Activated T-helper 2 cell treated with anti-CD3 and anti-CD28 coated beads, Interferon-gamma antibody, Interleukin-2, Interleukin-4, amounts not matched to agents 10 μg/mL and 5 μg/mL and 100 μg/mL, durations not matched to agents 14 hours and 24 hours and 36 hours (primary cell): ENCODE measurements around the gene MBD3L2B. TPM values are rescaled to one million over a fixed set of nuclear protein-coding genes. Genes with fewer than 3 reads are reported as not detected.

Source experiments
- DNase-seq: peaks from one replicate; pipeline ENCODE4 v3.0.0; 2021; ENCODE audit warnings: low spot score
- H3K27ac Mint-ChIP-seq: one replicate; pipeline ENCODE4 v1.8.0; 2021; ENCODE audit warnings: mixed read lengths
- H3K27me3 Mint-ChIP-seq: one replicate; pipeline ENCODE4 v1.8.0; 2021; ENCODE audit warnings: low read depth, mixed read lengths
- H3K36me3 Mint-ChIP-seq: one replicate; pipeline ENCODE4 v1.8.0; 2021; ENCODE audit warnings: low read depth, mixed read lengths
- H3K4me1 Mint-ChIP-seq: one replicate; pipeline ENCODE4 v1.8.0; 2021; ENCODE audit warnings: low read depth, mixed read lengths
- H3K4me3 Mint-ChIP-seq: one replicate; pipeline ENCODE4 v1.8.0; 2021; ENCODE audit warnings: low read depth, mild to moderate bottlenecking, moderate library complexity, mixed read lengths
- H3K9me3 Mint-ChIP-seq: one replicate; pipeline ENCODE4 v1.8.0; 2021; ENCODE audit warnings: mixed read lengths
- intact Hi-C: fragments of 100-400 bp; cut with micrococcal nuclease; formaldehyde crosslinking; loops from one replicate; pipeline ENCODE4 v1.15.1; 2023
- total RNA-seq: library from RNA; stranded (reverse); gene quantifications from 2 replicates; pipeline ENCODE4 v1.2.3, GENCODE V29; 2022

MBD3L2B gene
- total RNA-seq, 1 donor from 2014 or later: not detected

DNA sequence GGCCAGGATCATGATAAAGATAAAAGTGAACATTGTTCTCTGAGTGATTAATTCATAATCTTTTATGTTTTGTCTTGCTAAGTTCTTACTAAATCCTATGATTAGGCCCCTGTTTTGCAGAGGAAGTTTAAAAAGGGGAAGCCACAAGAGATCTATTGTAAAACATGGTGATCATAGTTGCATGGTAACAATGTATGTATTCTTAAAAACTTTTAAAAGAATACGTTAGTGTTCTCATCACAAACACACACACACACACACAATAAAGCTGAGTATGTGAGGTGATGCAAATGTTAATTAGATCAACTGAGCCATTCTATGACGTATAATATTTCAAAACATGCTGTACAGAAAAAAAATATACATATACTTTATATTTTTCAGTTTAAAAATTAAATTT lies 51.2 kb downstream of the MBD3L2B start:
- no peaks in the 10 kb centered on the region for H3K36me3 Mint-ChIP-seq
- H3K9me3 Mint-ChIP-seq: no peaks in the 10 kb centered on the region
- no peaks in the 10 kb centered on the region for H3K4me1 Mint-ChIP-seq
- H3K27me3 Mint-ChIP-seq: no peaks in the 10 kb centered on the region
- no peak for DNase-seq
- no peak overlapping the region for H3K27ac Mint-ChIP-seq
- intact Hi-C loops: no loop called here
- H3K4me3 Mint-ChIP-seq: no peak overlapping the region

DNA sequence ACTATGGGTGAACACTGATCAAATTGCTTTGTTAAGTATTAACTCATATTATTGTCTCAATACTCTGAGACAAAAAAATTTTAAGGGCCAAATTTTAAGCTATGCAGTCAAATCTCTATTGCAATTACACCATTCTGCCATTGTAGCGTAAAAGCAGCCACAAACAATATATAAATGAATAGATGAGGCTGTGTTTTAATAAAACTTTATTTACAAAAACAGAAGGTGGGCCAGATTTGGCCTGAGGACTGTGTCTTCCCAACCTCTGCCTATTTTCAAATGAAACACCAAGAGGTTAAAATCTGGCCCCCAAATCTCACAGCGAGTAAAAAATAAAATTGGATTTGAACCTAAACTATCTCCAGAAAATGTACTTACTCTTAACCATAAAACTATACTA lies 51.7 kb downstream of the MBD3L2B start:
- Mint-ChIP-seq H3K4me1 (no peaks in the 10 kb centered on the region), H3K27me3 (no peaks in the 10 kb centered on the region), H3K4me3 (no peak overlapping the region), H3K36me3 (no peaks in the 10 kb centered on the region), H3K27ac (no peak overlapping the region), H3K9me3 (no peaks in the 10 kb centered on the region)
- intact Hi-C loops: no loop called here
- DNase-seq: no peak

Other genes with a start within 250 kb of the MBD3L2B start
- gene VAV1, start 248.7 kb downstream of the MBD3L2B start, total RNA-seq: 68.9 and 69.7 TPM in 2 replicates
- 1.4 and 2.1 TPM in 2 replicates for gene ADGRE1, start 133.9 kb downstream of the MBD3L2B start, total RNA-seq
- gene MBD3L5, start 9.1 kb upstream of the MBD3L2B start, total RNA-seq: not detected in 2 replicates
- gene MBD3L4, start 18.7 kb upstream of the MBD3L2B start, total RNA-seq: not detected in 2 replicates
- not detected in 2 replicates for gene MBD3L2, start 27.9 kb upstream of the MBD3L2B start, total RNA-seq
- gene MBD3L3, start 37.2 kb upstream of the MBD3L2B start, total RNA-seq: not detected in 2 replicates
- gene ZNF557, start 48.3 kb upstream of the MBD3L2B start, total RNA-seq: 9.2 and 9.4 TPM in 2 replicates